OCI-LY1 (cell line): ENCODE results near the gene TRIM2.
A peak's percentile ranks its signal among the peaks of the same experiment; 100 is the strongest.

Source experiments
- H2AFZ ChIP-seq: fragments of 200-600 bp; sonication (generic), shearing (Covaris generic); 2 replicates; pipeline ENCODE4 v1.6.0; 2014; ENCODE audit warnings: antibody characterized with exemption, mild to moderate bottlenecking, low read length
- H3F3A ChIP-seq: fragments of 200-600 bp; sonication (generic), shearing (Covaris generic); 2 replicates; pipeline ENCODE4 v1.6.0; 2014; ENCODE audit warnings: mild to moderate bottlenecking, antibody characterized with exemption, low read length, moderate library complexity; ENCODE audit not compliant: insufficient read depth
- H3K27ac ChIP-seq: fragments of 200-600 bp; sonication (generic); 2 replicates; pipeline ENCODE4 v1.5.1; 2014; ENCODE audit warnings: low read length, mixed run types, mild to moderate bottlenecking, low read depth; ENCODE audit not compliant: poor library complexity, severe bottlenecking
- H3K27me3 ChIP-seq: fragments of 200-600 bp; sonication (generic); 2 replicates; pipeline ENCODE4 v1.6.0; 2014; ENCODE audit warnings: antibody characterized with exemption, mild to moderate bottlenecking, low read length, moderate library complexity; ENCODE audit not compliant: insufficient read depth
- H3K36me3 ChIP-seq: fragments of 200-600 bp; sonication (generic); 2 replicates; pipeline ENCODE4 v1.6.1; 2014; ENCODE audit warnings: mild to moderate bottlenecking, antibody characterized with exemption, low read length, moderate library complexity, mixed read lengths; ENCODE audit not compliant: insufficient read depth
- H3K4me1 ChIP-seq: fragments of 200-600 bp; sonication (generic); 2 replicates; pipeline ENCODE4 v1.5.1; 2014; ENCODE audit warnings: mild to moderate bottlenecking, low read length, moderate library complexity; ENCODE audit not compliant: insufficient read depth, severe bottlenecking
- H3K4me2 ChIP-seq: fragments of 200-600 bp; sonication (generic), shearing (Covaris generic); 2 replicates; pipeline ENCODE4 v1.6.1; 2014; ENCODE audit warnings: low read length
- H3K4me3 ChIP-seq: fragments of 200-600 bp; sonication (generic); 2 replicates; pipeline ENCODE4 v1.5.1; 2014; ENCODE audit warnings: low read length, low read depth, mild to moderate bottlenecking, mixed read lengths; ENCODE audit not compliant: poor library complexity, severe bottlenecking
- H3K79me2 ChIP-seq: fragments of 200-600 bp; shearing (Covaris generic); 2 replicates; pipeline ENCODE4 v1.6.1; 2016; ENCODE audit warnings: mixed run types, low read length, mixed read lengths; ENCODE audit not compliant: insufficient read depth
- H3K9ac ChIP-seq: fragments of 200-600 bp; sonication (generic), shearing (Covaris generic); 2 replicates; pipeline ENCODE4 v1.6.1; 2014; ENCODE audit warnings: mild to moderate bottlenecking, low read length, mixed read lengths
- H3K9me2 ChIP-seq: fragments of 200-600 bp; sonication (generic), shearing (Covaris generic); 2 replicates; pipeline ENCODE4 v1.6.1; 2014; ENCODE audit warnings: low read depth, mild to moderate bottlenecking, low read length, mixed read lengths
- H3K9me3 ChIP-seq: fragments of 200-600 bp; shearing (Covaris generic); 2 replicates; pipeline ENCODE4 v1.6.1; 2014; ENCODE audit warnings: low read length, mixed read lengths
- H4K20me1 ChIP-seq: fragments of 200-600 bp; sonication (generic), shearing (Covaris generic); 2 replicates; pipeline ENCODE4 v1.6.0; 2016; ENCODE audit warnings: mild to moderate bottlenecking, low read length; ENCODE audit not compliant: insufficient read depth
- CTCF ChIP-seq: fragments of 200-600 bp; sonication (generic), shearing (Covaris generic); IDR thresholded peaks from 2 replicates; pipeline ENCODE4 v1.5.1; 2017; ENCODE audit warnings: mild to moderate bottlenecking, antibody characterized with exemption, low read length, moderate library complexity, mixed read lengths
- EZH2 ChIP-seq: fragments of 200-600 bp; sonication (generic), shearing (Covaris generic); IDR thresholded peaks from 2 replicates; pipeline ENCODE4 v1.8.0; 2017; ENCODE audit warnings: borderline replicate concordance, mixed run types, mild to moderate bottlenecking, antibody characterized with exemption, low read length, moderate library complexity, mixed read lengths

The TRIM2 gene

GRCh38 chr4:153346031-153346430 lies 141.8 kb downstream of the TRIM2 start:
- peak overlapping the region; percentile 99 for H3K9ac ChIP-seq
- no peaks in the 10 kb centered on the region for H3K9me2 ChIP-seq
- H2AFZ ChIP-seq: no peak overlapping the region
- H3F3A ChIP-seq: no peaks in the 10 kb centered on the region; the same call in 1 of the 2 replicates
- H3K9me3 ChIP-seq: no peaks in the 10 kb centered on the region
- H3K27me3 ChIP-seq: no peaks in the 10 kb centered on the region
- peak overlapping the region; percentile 72 for H3K4me2 ChIP-seq
- peaks cover 13% of the 10 kb centered on the region for H3K36me3 ChIP-seq
- peak overlapping the region; percentile 82 for H3K4me3 ChIP-seq
- peaks cover 86% of the 10 kb centered on the region for H3K4me1 ChIP-seq
- TF ChIP-seq CTCF: no peak
- TF ChIP-seq EZH2: no peak
- H3K79me2 ChIP-seq: peaks cover 46% of the 10 kb centered on the region
- peak overlapping the region; percentile 100 for H3K27ac ChIP-seq
- no peaks in the 10 kb centered on the region for H4K20me1 ChIP-seq

GRCh38 chr4:153346563-153346962 lies 142.3 kb downstream of the TRIM2 start:
- no peaks in the 10 kb centered on the region for H4K20me1 ChIP-seq
- H3K4me1 ChIP-seq: peaks cover 86% of the 10 kb centered on the region
- TF ChIP-seq EZH2 (no peak), CTCF (no peak)
- H3K36me3 ChIP-seq: peaks cover 19% of the 10 kb centered on the region
- peak overlapping the region; percentile 100 for H3K27ac ChIP-seq
- H3K4me2 ChIP-seq: peak overlapping the region; percentile 72
- H3F3A ChIP-seq: no peaks in the 10 kb centered on the region; the same call in 1 of the 2 replicates
- peak overlapping the region; percentile 99 for H3K9ac ChIP-seq
- no peaks in the 10 kb centered on the region for H3K9me2 ChIP-seq
- H3K79me2 ChIP-seq: peaks cover 51% of the 10 kb centered on the region
- peak overlapping the region; percentile 82 for H3K4me3 ChIP-seq
- no peak overlapping the region for H2AFZ ChIP-seq
- H3K27me3 ChIP-seq: no peaks in the 10 kb centered on the region
- H3K9me3 ChIP-seq: no peaks in the 10 kb centered on the region

GRCh38 chr4:153347117-153347516 lies 142.9 kb downstream of the TRIM2 start:
- Histone ChIP-seq H3F3A (no peaks in the 10 kb centered on the region; the same call in 1 of the 2 replicates), H3K4me2 (peak overlapping the region; percentile 72), H3K9ac (peak overlapping the region; percentile 99), H3K79me2 (peaks cover 57% of the 10 kb centered on the region), H3K9me2 (no peaks in the 10 kb centered on the region), H3K9me3 (no peaks in the 10 kb centered on the region), H2AFZ (no peak overlapping the region), H3K27me3 (no peaks in the 10 kb centered on the region), H3K27ac (peak overlapping the region; percentile 100), H3K36me3 (peaks cover 24% of the 10 kb centered on the region), H3K4me3 (peak overlapping the region; percentile 82), H3K4me1 (peaks cover 81% of the 10 kb centered on the region), H4K20me1 (no peaks in the 10 kb centered on the region)
- no peak for TF ChIP-seq EZH2
- TF ChIP-seq CTCF: no peak
